OCI-LY7 (cell line): ENCODE measurements around the gene TMEM253. TPM values are rescaled to one million over a fixed set of nuclear protein-coding genes. Genes with fewer than 3 reads are reported as not detected.

Source experiments
- Bru-seq: library from RNA; stranded (reverse); fragments of 400-500 nt; gene quantifications from one replicate; lab custom pipeline; 2021; lab: Mats Ljungman, UMichigan
- BruChase-seq, 2 experiments: library from RNA; stranded (reverse); fragments of 400-500 nt; gene quantifications; one replicate each; lab custom pipeline; 2021; lab: Mats Ljungman, UMichigan
- BruUV-seq: library from RNA; stranded (reverse); fragments of 400-500 nt; replicated peaks from 2 replicates; lab custom pipeline; 2021; lab: Mats Ljungman, UMichigan
- CTCF ChIA-PET: fragments of 300-600 bp; sonication (Branson Sonifier 250); formaldehyde crosslinking; loops from one replicate; lab custom pipeline; 2022; ENCODE audit warnings: antibody characterized with exemption; ENCODE audit not compliant: unreplicated experiment; lab: Charles Lee
- POLR2A ChIA-PET: fragments of 300-600 bp; sonication (Branson Sonifier 250); formaldehyde crosslinking; loops from one replicate; lab custom pipeline; 2022; ENCODE audit warnings: antibody characterized with exemption; lab: Charles Lee
- DNase-seq: peaks from one replicate; pipeline ENCODE4 v3.0.0-alpha.2; 2015; ENCODE audit warnings: low spot score
- H2AFZ ChIP-seq: fragments of 200-600 bp; sonication (generic), shearing (Covaris generic); 2 replicates; pipeline ENCODE4 v1.6.1; 2014; ENCODE audit warnings: mild to moderate bottlenecking, antibody characterized with exemption, low read length, moderate library complexity
- H3K27ac ChIP-seq: fragments of 200-600 bp; sonication (generic); 2 replicates; pipeline ENCODE4 v1.5.1; 2014; ENCODE audit warnings: mixed run types, low read depth, mild to moderate bottlenecking, moderate library complexity, low read length, inconsistent platforms; ENCODE audit not compliant: poor library complexity, severe bottlenecking
- H3K36me3 ChIP-seq: fragments of 200-600 bp; sonication (generic); 2 replicates; pipeline ENCODE4 v1.6.1; 2014; ENCODE audit warnings: mild to moderate bottlenecking, antibody characterized with exemption, low read length, moderate library complexity, mixed read lengths; ENCODE audit not compliant: insufficient read depth
- H3K4me1 ChIP-seq: fragments of 200-600 bp; sonication (generic); 2 replicates; pipeline ENCODE4 v1.5.1; 2014; ENCODE audit warnings: mild to moderate bottlenecking, low read length; ENCODE audit not compliant: insufficient read depth, poor library complexity, severe bottlenecking
- H3K4me2 ChIP-seq: fragments of 200-600 bp; sonication (generic); 2 replicates; pipeline ENCODE4 v1.6.1; 2014; ENCODE audit warnings: mild to moderate bottlenecking, low read length
- H3K4me3 ChIP-seq: fragments of 200-600 bp; sonication (generic); 2 replicates; pipeline ENCODE4 v1.5.1; 2014; ENCODE audit warnings: mild to moderate bottlenecking, low read depth, low read length; ENCODE audit not compliant: poor library complexity, severe bottlenecking
- H3K79me2 ChIP-seq: fragments of 200-600 bp; sonication (generic); 2 replicates; pipeline ENCODE4 v1.6.1; 2016; ENCODE audit warnings: low read depth, mild to moderate bottlenecking, low read length, moderate library complexity, mixed read lengths; ENCODE audit not compliant: insufficient read depth
- H3K9me2 ChIP-seq: fragments of 200-600 bp; sonication (generic); 2 replicates; pipeline ENCODE4 v1.6.1; 2016; ENCODE audit warnings: mild to moderate bottlenecking, low read length, mixed read lengths; ENCODE audit not compliant: insufficient read depth
- H3K9me3 ChIP-seq: fragments of 200-600 bp; sonication (generic); 2 replicates; pipeline ENCODE4 v1.6.1; 2014; ENCODE audit warnings: mild to moderate bottlenecking, mixed run types, low read length, mixed read lengths
- H4K20me1 ChIP-seq: fragments of 200-600 bp; sonication (generic); 2 replicates; pipeline ENCODE4 v1.6.1; 2014; ENCODE audit warnings: mild to moderate bottlenecking, antibody characterized with exemption, low read length, moderate library complexity, mixed read lengths; ENCODE audit not compliant: insufficient read depth
- CTCF ChIP-seq: fragments of 200-600 bp; sonication (generic); conservative IDR thresholded peaks from 2 replicates; pipeline ENCODE4 v1.5.1; 2014; ENCODE audit warnings: mild to moderate bottlenecking, antibody characterized with exemption, low read length, moderate library complexity, mixed read lengths
- EZH2phosphoT487 ChIP-seq: fragments of 200-600 bp; sonication (generic); IDR thresholded peaks from 2 replicates; pipeline ENCODE4 v1.6.1; 2018; ENCODE audit warnings: low read depth, borderline replicate concordance, mild to moderate bottlenecking, mixed run types, antibody characterized with exemption, low read length, moderate library complexity, mixed read lengths
- intact Hi-C: fragments of 100-400 bp; cut with micrococcal nuclease; formaldehyde crosslinking; loops from one replicate; pipeline ENCODE4 v1.10.0; 2022; ENCODE audit not compliant: unreplicated experiment
- long read RNA-seq: library from polyadenylated mRNA; stranded (forward); transcript quantifications from one replicate; pipeline ENCODE4 v2.0.0, GENCODE V29; 2022
- total RNA-seq, 2 experiments: library from RNA; depleted of rRNA in 1 of 2; stranded (reverse); fragments of >200 nt in 1 of 2; shearing (Covaris generic) in 1 of 2; gene quantifications; 2 replicates each; pipeline ENCODE4 v1.2.3, GENCODE V29; 2014 to 2022

TMEM253 gene
- total RNA-seq (2014; rRNA removed; shearing (Covaris generic)): 1.2 TPM in 1 of 2 replicates, not detected in the other
- total RNA-seq (2022): 0.88 and 0.89 TPM in 2 replicates
- Bru-seq, nascent RNA: percentile 17 among the genes with signal in this experiment
- BruChase-seq, experiment 1, labeled RNA remaining after a 6-hour chase: percentile 16 among the genes with signal in this experiment
- BruChase-seq, experiment 2, labeled RNA remaining after a 2-hour chase: percentile 15 among the genes with signal in this experiment
- long read RNA-seq, partial matches to known transcripts: 1 of 1 reads
- long read RNA-seq, other reads (novel, unspliced or antisense): 0 of 1 reads

- H3K36me3 ChIP-seq: no peaks in the 10 kb centered on the region
- no TSS peak for BruUV-seq
- ChIA-PET POLR2A (no interaction called here), CTCF (interaction anchor here (0.7 to 1.0 kb wide), 2 partner anchors 34 to 376 kb away, joined by 3 to 4 read pairs; partner anchors contain the start of gene TOX4)
- peaks cover 47% of the 10 kb centered on the region for H3K4me1 ChIP-seq
- H3K4me2 ChIP-seq: peak within 1 kb of the TSS; percentile 99
- no peaks in the 10 kb centered on the region for H3K79me2 ChIP-seq
- H4K20me1 ChIP-seq: no peaks in the 10 kb centered on the region
- no peak within 1 kb of the TSS for H3K4me3 ChIP-seq
- H3K9me2 ChIP-seq: no peaks in the 10 kb centered on the region
- TF ChIP-seq CTCF: no peak
- TF ChIP-seq EZH2phosphoT487: no peak
- no peak for DNase-seq
- no peak within 1 kb of the TSS for H2AFZ ChIP-seq
- no peak within 1 kb of the TSS for H3K27ac ChIP-seq
- intact Hi-C loops: loop anchor here (10.0 kb wide), 1 partner anchor 416 kb away; the partner anchor contains the start of genes ANG and RNASE4
- no peaks in the 10 kb centered on the region for H3K9me3 ChIP-seq
Observed at GRCh38 chr14:21100931-21101330, at the start of gene TMEM253. Gene TMEM253 (plus strand): TSS chr14:21101066. CDS start chr14:21101344, 278 bp downstream.

- no peak overlapping the region for H3K4me2 ChIP-seq
- BruUV-seq: no TSS peak
Observed at GRCh38 chr14:21053184-21054122, 47.4 kb upstream of the TMEM253 start.

More at GRCh38 chr14:21053184-21054122, 47.4 kb upstream of the TMEM253 start:
- Histone ChIP-seq H2AFZ (no peak overlapping the region), H3K9me2 (no peaks in the 10 kb centered on the region), H3K79me2 (no peaks in the 10 kb centered on the region), H4K20me1 (no peaks in the 10 kb centered on the region), H3K36me3 (no peaks in the 10 kb centered on the region), H3K9me3 (no peaks in the 10 kb centered on the region), H3K4me3 (no peak overlapping the region), H3K27ac (no peak overlapping the region), H3K4me1 (no peaks in the 10 kb centered on the region)
- ChIA-PET POLR2A (interaction anchor here (0.7 kb wide), 1 partner anchor 18 kb away, joined by 3 read pairs; no protein-coding TSS in a partner anchor), CTCF (no interaction called here)
- intact Hi-C loops: no loop called here
- TF ChIP-seq CTCF: no peak
- TF ChIP-seq EZH2phosphoT487: no peak
- DNase-seq: no peak
